H1 (cell line): ENCODE results near the gene HRH2. TPM values are rescaled to one million over a fixed set of nuclear protein-coding genes. Genes with fewer than 3 reads are reported as not detected.

ENCODE experiments used
- CTCF ChIA-PET: fragments of 300-600 bp; sonication (Branson Sonifier 250); formaldehyde crosslinking; loops from one replicate; lab custom pipeline; 2021; ENCODE audit not compliant: partially characterized antibody; lab: Charles Lee
- POLR2A ChIA-PET: fragments of 300-600 bp; sonication (Branson Sonifier 250); formaldehyde crosslinking; loops from one replicate; lab custom pipeline; 2021; ENCODE audit warnings: inconsistent platforms; ENCODE audit not compliant: partially characterized antibody; lab: Charles Lee
- DNase-seq, 2 experiments: peaks; one replicate each; pipeline versions ENCODE4 v3.0.0 to v3.0.0-alpha.2; 2010 to 2022; ENCODE audit warnings: low spot score in 2 of 2, low read depth in 1 of 2, mixed read lengths in 1 of 2
- FAIRE-seq: peaks from 2 replicates; lab custom pipeline; 2011; peaks lifted over from hg19 to GRCh38; lab: Jason Lieb, UNC
- H2AFZ ChIP-seq: 2 replicates; pipeline ENCODE4 v1.8.1; 2012; ENCODE audit warnings: low read length, inconsistent platforms
- H2AK5ac ChIP-seq: 2 replicates; pipeline ENCODE4 v1.6.1; 2013; ENCODE audit warnings: low read depth, low read length
- H2BK120ac ChIP-seq: replicated peaks from 2 replicates; pipeline ENCODE3; 2013; ENCODE audit warnings: low read depth, low read length, inconsistent platforms
- H2BK12ac ChIP-seq: 2 replicates; pipeline ENCODE4 v1.6.1; 2013; ENCODE audit warnings: low read depth, low read length
- H2BK15ac ChIP-seq: 2 replicates; pipeline ENCODE4 v1.6.1; 2013; ENCODE audit warnings: low read length
- H2BK20ac ChIP-seq: 2 replicates; pipeline ENCODE4 v1.6.1; 2013; ENCODE audit warnings: low read length
- H2BK5ac ChIP-seq: 2 replicates; pipeline ENCODE4 v1.6.1; 2013; ENCODE audit warnings: low read depth, low read length
- H3K14ac ChIP-seq: 2 replicates; pipeline ENCODE4 v1.6.1; 2013; ENCODE audit warnings: inconsistent platforms; ENCODE audit not compliant: insufficient read length
- H3K18ac ChIP-seq: 2 replicates; pipeline ENCODE4 v1.6.1; 2013; ENCODE audit warnings: low read length; ENCODE audit errors: extremely low read depth
- H3K23ac ChIP-seq: 2 replicates; pipeline ENCODE4 v1.6.1; 2013; ENCODE audit warnings: inconsistent platforms; ENCODE audit not compliant: insufficient read length
- H3K23me2 ChIP-seq: 2 replicates; pipeline ENCODE4 v1.6.1; 2013; ENCODE audit warnings: low read depth, low read length
- H3K27ac ChIP-seq: 2 replicates; pipeline ENCODE4 v1.6.1; 2011; ENCODE audit warnings: low read depth, low read length, inconsistent platforms
- H3K27me3 ChIP-seq, 4 experiments: replicated peaks in 1 of 4; 1 replicate in 1 of 4; 2 replicates in 3 of 4; pipeline versions ENCODE4 v1.6.1 to v1.8.1; 2011 to 2013; ENCODE audit warnings: low read length in 3 of 4, mild to moderate bottlenecking in 3 of 4, inconsistent platforms in 2 of 4, mixed read lengths in 2 of 4, moderate library complexity in 1 of 4; ENCODE audit not compliant: control insufficient read depth in 3 of 4, insufficient read depth in 3 of 4; ENCODE audit errors: extremely low read depth in 1 of 4
- H3K36me3 ChIP-seq, 4 experiments: 2 replicates each; pipeline versions ENCODE4 v1.6.1 to v1.8.1; 2011 to 2013; ENCODE audit warnings: mild to moderate bottlenecking in 4 of 4, low read length in 3 of 4, moderate library complexity in 2 of 4, control low read depth in 1 of 4, inconsistent platforms in 1 of 4; ENCODE audit not compliant: insufficient read depth in 4 of 4, control insufficient read depth in 2 of 4
- H3K4ac ChIP-seq: replicated peaks from 2 replicates; pipeline ENCODE3; 2013; ENCODE audit warnings: low read length, low read depth, mixed read lengths, inconsistent platforms; ENCODE audit not compliant: insufficient read length
- H3K4me1 ChIP-seq, 4 experiments: replicated peaks in 1 of 4; 1 replicate in 1 of 4; 2 replicates in 3 of 4; pipeline versions ENCODE4 v1.6.1 to v1.8.1; 2011 to 2013; ENCODE audit warnings: low read length in 3 of 4, inconsistent platforms in 2 of 4, mixed read lengths in 1 of 4; ENCODE audit not compliant: insufficient read depth in 4 of 4, control insufficient read depth in 3 of 4
- H3K4me2 ChIP-seq, 2 experiments: 2 replicates each; pipeline versions ENCODE4 v1.6.1 to v1.8.1; 2011 to 2013; ENCODE audit warnings: low read depth in 2 of 2, low read length in 2 of 2, control low read depth in 1 of 2, inconsistent platforms in 1 of 2, mild to moderate bottlenecking in 1 of 2; ENCODE audit not compliant: insufficient read depth in 1 of 2
- H3K4me3 ChIP-seq, 4 experiments: fragments of 200-600, 300-600 bp in 1 of 4; sonication (generic), shearing (Covaris generic), sonication (Bioruptor Twin) in 1 of 4; 2 replicates each; pipeline versions ENCODE4 v1.5.1 to v1.8.1; 2011 to 2016; ENCODE audit warnings: low read length in 4 of 4, low read depth in 3 of 4, control low read depth in 2 of 4, inconsistent platforms in 2 of 4, mild to moderate bottlenecking in 2 of 4, mixed read lengths in 1 of 4, moderate library complexity in 1 of 4; ENCODE audit not compliant: insufficient read depth in 2 of 4; ENCODE audit errors: extremely low read depth in 1 of 4
- H3K56ac ChIP-seq: replicated peaks from 2 replicates; pipeline ENCODE3; 2013; ENCODE audit warnings: low read depth, mild to moderate bottlenecking, mixed read lengths, low read length, inconsistent platforms; ENCODE audit not compliant: insufficient read length
- H3K79me1 ChIP-seq: 2 replicates; pipeline ENCODE4 v1.6.1; 2013; ENCODE audit warnings: low read depth, low read length, control low read depth
- H3K79me2 ChIP-seq, 2 experiments: 2 replicates each; pipeline versions ENCODE4 v1.6.1 to v1.8.1; 2012 to 2013; ENCODE audit warnings: low read length in 2 of 2, mild to moderate bottlenecking in 2 of 2, inconsistent platforms in 1 of 2; ENCODE audit not compliant: insufficient read depth in 2 of 2, control insufficient read depth in 1 of 2
- H3K9ac ChIP-seq, 4 experiments: replicated peaks in 1 of 4; 1 replicate in 1 of 4; 2 replicates in 3 of 4; pipeline versions ENCODE4 v1.6.1 to v1.8.1; 2011 to 2013; ENCODE audit warnings: low read depth in 3 of 4, low read length in 3 of 4, control low read depth in 2 of 4, mild to moderate bottlenecking in 2 of 4, moderate library complexity in 2 of 4, inconsistent platforms in 1 of 4; ENCODE audit errors: extremely low read depth in 1 of 4
- H3K9me3 ChIP-seq, 2 experiments: 2 replicates each; pipeline versions ENCODE4 v1.6.1 to v1.8.1; 2012 to 2013; ENCODE audit warnings: mild to moderate bottlenecking in 2 of 2, moderate library complexity in 2 of 2, control low read depth in 1 of 2, inconsistent platforms in 1 of 2, low read depth in 1 of 2, low read length in 1 of 2, mixed read lengths in 1 of 2; ENCODE audit not compliant: insufficient read depth in 2 of 2
- H4K20me1 ChIP-seq, 2 experiments: replicated peaks in 1 of 2; 2 replicates each; pipeline versions ENCODE3 to v1.8.1; 2011 to 2013; ENCODE audit warnings: inconsistent platforms in 2 of 2, low read length in 2 of 2, mild to moderate bottlenecking in 1 of 2; ENCODE audit not compliant: insufficient read depth in 2 of 2, control insufficient read depth in 1 of 2
- H4K5ac ChIP-seq: 2 replicates; pipeline ENCODE4 v1.6.1; 2013; ENCODE audit warnings: low read length, low read depth, mixed read lengths, inconsistent platforms; ENCODE audit not compliant: insufficient read length
- H4K8ac ChIP-seq: 2 replicates; pipeline ENCODE4 v1.8.0; 2013; ENCODE audit warnings: mild to moderate bottlenecking, moderate library complexity, low read length, inconsistent platforms; ENCODE audit not compliant: insufficient read depth; ENCODE audit errors: extremely low read depth
- H4K91ac ChIP-seq: replicated peaks from 2 replicates; pipeline ENCODE3; 2013; ENCODE audit warnings: low read length, mixed read lengths, inconsistent platforms; ENCODE audit not compliant: insufficient read length
- WGBS, 2 experiments: shearing (Covaris generic) in 1 of 2; methylation state at CpG; one replicate each; pipeline versions ENCODE4 v1.1.6 to v1.1.7; 2013 to 2015; ENCODE audit warnings: low lambda C conversion rate in 2 of 2, mixed read lengths in 2 of 2, inconsistent platforms in 1 of 2, low coverage in 1 of 2, missing lambda C conversion rate in 1 of 2; ENCODE audit not compliant: insufficient replicate concordance in 2 of 2, insufficient coverage in 1 of 2, insufficient read length in 1 of 2; ENCODE audit errors: extremely low coverage in 1 of 2, missing lambda C conversion rate in 1 of 2; 5-methylcytosine and 5-hydroxymethylcytosine counted together
- polyA plus RNA-seq, 7 experiments: library from polyadenylated mRNA; depleted of rRNA in 3 of 7; stranded (reverse) in 5 of 7; unstranded in 2 of 7; fragments of >200 nt in 5 of 7; fragments of 200-250 nt in 2 of 7; gene quantifications; 1 replicate in 5 of 7; 2 replicates in 1 of 7; 4 replicates in 1 of 7; pipeline versions ENCODE4 v1.2.1 to v1.2.3, GENCODE V29; 2011 to 2013; ENCODE audit warnings: missing spikeins in 2 of 7, mixed read lengths in 2 of 7
- total RNA-seq: library from RNA; stranded (reverse); fragmentation: NEBNext Ultra II Directional; extraction: Animal tissue kit (Norgen Biotek cat#: 25700); gene quantifications from 2 replicates; pipeline ENCODE4 v1.2.1, GENCODE V29; 2021

The HRH2 gene
- total and polyA plus RNA-seq, 2 of the 8 experiments (the other 6 are each of a cell fraction or from before 2014, with no cell fraction given) = 7.8 to 8.1 TPM

DNA sequence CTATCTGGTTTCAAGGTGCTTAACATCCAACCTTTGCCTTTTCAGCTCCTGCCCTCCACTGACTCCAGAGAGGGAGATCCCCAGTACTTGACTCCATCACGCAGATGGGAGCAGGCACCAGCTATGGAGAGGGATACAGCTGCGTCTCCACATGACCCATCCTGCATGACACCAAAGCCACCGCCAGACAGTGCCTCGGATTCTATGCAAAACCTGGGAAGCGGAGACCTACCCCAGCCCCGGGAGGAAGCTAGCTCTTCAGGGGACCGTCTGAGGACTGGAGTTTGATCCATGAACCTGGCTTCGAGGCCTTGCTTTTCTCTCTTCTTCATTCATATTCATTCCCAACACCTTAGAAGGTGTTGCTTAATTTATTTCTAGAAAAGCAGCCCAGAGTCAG is 24.8 kb downstream of the HRH2 start:
- ChIA-PET CTCF (interaction anchor here (1.3 to 2.5 kb wide), 3 partner anchors 14 to 65 kb away, joined by 3 to 7 read pairs (median 6); no protein-coding TSS in a partner anchor), POLR2A (interaction anchor here (0.9 kb wide), 1 partner anchor 52 kb away, joined by 3 read pairs; no protein-coding TSS in a partner anchor)
- no peak overlapping the region for H2BK20ac ChIP-seq
- no peaks in the 10 kb centered on the region for H3K9me3 ChIP-seq
- H4K5ac ChIP-seq = no peak overlapping the region
- H3K4me2 ChIP-seq = no peak overlapping the region
- H2BK5ac ChIP-seq = no peak overlapping the region
- no peak overlapping the region for H3K56ac ChIP-seq
- H2BK15ac ChIP-seq = no peak overlapping the region
- peaks cover 0 to 6% of the 10 kb centered on the region in 2 experiments for H4K20me1 ChIP-seq
- H3K27me3 ChIP-seq = no peaks in the 10 kb centered on the region
- no peak for DNase-seq
- no peak for FAIRE-seq
- H3K14ac ChIP-seq = no peak overlapping the region
- WGBS, 2 experiments = 85% methylated on average over 8 of the region's 8 CpGs; no CpG with 5 or more reads in 1 of the 2 experiments
- no peaks in the 10 kb centered on the region; the same call in 1 of the 2 replicates for H3K79me1 ChIP-seq
- no peak overlapping the region for H2AFZ ChIP-seq
- H2BK120ac ChIP-seq = no peak overlapping the region
- H3K4ac ChIP-seq = no peak overlapping the region
- H3K9ac ChIP-seq = no peak overlapping the region
- H3K4me1 ChIP-seq = no peaks in the 10 kb centered on the region; a peak in 1 of 7 replicates
- H3K27ac ChIP-seq = no peak overlapping the region
- H3K23ac ChIP-seq = no peak overlapping the region
- H2AK5ac ChIP-seq = no peak overlapping the region
- no peak overlapping the region for H4K8ac ChIP-seq
- H3K18ac ChIP-seq = no peak overlapping the region
- no peak overlapping the region for H3K4me3 ChIP-seq
- H2BK12ac ChIP-seq = no peak overlapping the region
- no peak overlapping the region for H4K91ac ChIP-seq
- no peaks in the 10 kb centered on the region for H3K79me2 ChIP-seq
- no peaks in the 10 kb centered on the region for H3K23me2 ChIP-seq
- peaks cover 0 to 8% (median 3%) of the 10 kb centered on the region in 4 experiments; a peak in 2 of 8 replicates for H3K36me3 ChIP-seq
